HL-60 (cell line): ENCODE measurements around the gene TESPA1.

Experiments used
- CTCF ChIP-seq: IDR thresholded peaks from one replicate; pipeline ENCODE4 v1.5.1; 2011; ENCODE audit warnings: low read length, control low read depth, inconsistent platforms; ENCODE audit not compliant: insufficient read depth
- GABPA ChIP-seq: IDR thresholded peaks from 2 replicates; pipeline ENCODE4 v1.6.1; 2012; ENCODE audit warnings: low read depth
- POLR2AphosphoS5 ChIP-seq: IDR thresholded peaks from 2 replicates; pipeline ENCODE4 v1.6.1; 2012; ENCODE audit warnings: low read depth
- SPI1 ChIP-seq: IDR thresholded peaks from 2 replicates; pipeline ENCODE4 v1.6.1; 2012; ENCODE audit warnings: low read depth, mild to moderate bottlenecking, borderline replicate concordance

- TF ChIP-seq CTCF = no peak
- no peak for TF ChIP-seq POLR2AphosphoS5
- no peak for TF ChIP-seq SPI1
- no peak for TF ChIP-seq GABPA
Observed at GRCh38 chr12:55019784-55020183, 35.2 kb upstream of the TESPA1 start, which contains the start of gene NEUROD4.
